A549 (cell line): Measurements from ENCODE around the gene LRFN2. TPM values are rescaled to one million over a fixed set of nuclear protein-coding genes. Genes with fewer than 3 reads are reported as not detected.

Experiments
- ATAC-seq, 2 experiments: fragments of 200-7000 bp in 1 of 2; fragments of >200 bp in 1 of 2; cut with Nextera tagmentation in 1 of 2; cut with Tn5 transposase in 1 of 2; 3 replicates each; pipeline versions ENCODE4 v1.8.0 to v1.9.1; 2018 to 2020; ENCODE audit warnings: mild to moderate bottlenecking in 1 of 2, moderate library complexity in 1 of 2
- CTCF ChIA-PET: fragments of 300-600 bp; sonication (Branson Sonifier 250); formaldehyde crosslinking; extraction: SDS; loops from one replicate; lab custom pipeline; 2021; ENCODE audit warnings: antibody characterized with exemption, inconsistent platforms; lab: Yijun Ruan, JAX
- POLR2A ChIA-PET: fragments of 350-600 bp; formaldehyde crosslinking; extraction: SDS; loops from one replicate; lab custom pipeline; 2021; ENCODE audit warnings: antibody characterized with exemption, inconsistent platforms; lab: Yijun Ruan, JAX
- DNase-seq, 2 experiments: peaks; one replicate each; pipeline versions ENCODE4 v3.0.0 to v3.0.0-alpha.2; 2011 to 2016; ENCODE audit warnings: low read depth in 1 of 2, low spot score in 1 of 2
- FAIRE-seq: peaks from 2 replicates; lab custom pipeline; 2011; peaks lifted over from hg19 to GRCh38; lab: Jason Lieb, UNC
- H3K27ac ChIP-seq, 2 experiments: fragments of >200 bp; sonication (Bioruptor Twin); formaldehyde crosslinking; 3 replicates each; pipeline ENCODE4 v1.5.1; 2016 to 2017
- H3K4me1 ChIP-seq: fragments of >200 bp; sonication (Bioruptor Twin); formaldehyde crosslinking; 3 replicates; pipeline ENCODE4 v1.6.1; 2016
- H3K4me2 ChIP-seq: fragments of >200 bp; sonication (Bioruptor Twin); formaldehyde crosslinking; 3 replicates; pipeline ENCODE4 v1.6.1; 2016
- H3K4me3 ChIP-seq: fragments of >200 bp; sonication (Bioruptor Twin); formaldehyde crosslinking; 3 replicates; pipeline ENCODE4 v1.5.1; 2016
- H3K9me3 ChIP-seq: fragments of >200 bp; sonication (Bioruptor Twin); formaldehyde crosslinking; 3 replicates; pipeline ENCODE4 v1.6.1; 2016
- CBX2 ChIP-seq: fragments of 200-600 bp; sonication (generic); IDR thresholded peaks from 2 replicates; pipeline ENCODE4 v1.6.1; 2016; ENCODE audit warnings: low read depth, mild to moderate bottlenecking, borderline replicate concordance
- CEBPB ChIP-seq, 2 experiments: fragments of >200 bp in 1 of 2; sonication (Bioruptor Twin) in 1 of 2; formaldehyde crosslinking in 1 of 2; IDR thresholded peaks; 2 replicates each; pipeline ENCODE4 v1.6.1; 2012 to 2016
- CHD2 ChIP-seq: fragments of 150-350 bp; IDR thresholded peaks from 2 replicates; pipeline ENCODE4 v1.6.1; 2014; ENCODE audit warnings: low read length; ENCODE audit not compliant: partially characterized antibody
- E2F6 ChIP-seq: IDR thresholded peaks from 2 replicates; pipeline ENCODE4 v1.6.1; 2012; ENCODE audit warnings: low read depth, borderline replicate concordance
- EHF ChIP-seq: fragments of 250-450 bp; sonication (Bioruptor Pico); IDR thresholded peaks from 2 replicates; pipeline ENCODE4 v1.5.0; 2020; ENCODE audit warnings: mild to moderate bottlenecking
- EHMT2 ChIP-seq: fragments of 200-600 bp; sonication (generic); IDR thresholded peaks from 2 replicates; pipeline ENCODE4 v1.6.1; 2016; ENCODE audit warnings: antibody characterized with exemption, low read depth, mild to moderate bottlenecking, moderate library complexity
- EP300 ChIP-seq, 2 experiments: fragments of >200 bp; sonication (Bioruptor Twin); formaldehyde crosslinking; IDR thresholded peaks; 2 replicates in 1 of 2; 3 replicates in 1 of 2; pipeline ENCODE4 v1.6.1; 2016 to 2017
- FOSB ChIP-seq: fragments of 250-450 bp; sonication (Bioruptor Pico); IDR thresholded peaks from 2 replicates; pipeline ENCODE4 v1.5.0; 2020; ENCODE audit warnings: mild to moderate bottlenecking, moderate library complexity
- FOSL2 ChIP-seq, 2 experiments: fragments of 450-650 bp in 1 of 2; fragments of >200 bp in 1 of 2; sonication (Bioruptor Twin) in 1 of 2; formaldehyde crosslinking; IDR thresholded peaks; 2 replicates each; pipeline versions ENCODE4 v1.5.0 to v1.6.1; 2016 to 2020; ENCODE audit warnings: mild to moderate bottlenecking in 1 of 2, moderate library complexity in 1 of 2
- HEYL ChIP-seq: fragments of 250-450 bp; sonication (Bioruptor Pico); IDR thresholded peaks from 2 replicates; pipeline ENCODE4 v1.8.0; 2021; ENCODE audit warnings: mild to moderate bottlenecking, moderate library complexity
- HOXA7 ChIP-seq: fragments of 250-450 bp; sonication (Bioruptor Pico); IDR thresholded peaks from 2 replicates; pipeline ENCODE4 v1.5.0; 2020; ENCODE audit warnings: mild to moderate bottlenecking, moderate library complexity
- HOXB5 ChIP-seq: fragments of 250-450 bp; sonication (Bioruptor Pico); IDR thresholded peaks from 2 replicates; pipeline ENCODE4 v1.5.0; 2020; ENCODE audit warnings: mild to moderate bottlenecking, moderate library complexity
- JUNB ChIP-seq: fragments of >200 bp; sonication (Bioruptor Twin); formaldehyde crosslinking; IDR thresholded peaks from 2 replicates; pipeline ENCODE4 v1.6.1; 2016
- KDM1A ChIP-seq: fragments of 200-600 bp; sonication (generic); IDR thresholded peaks from 2 replicates; pipeline ENCODE4 v1.6.1; 2016; ENCODE audit warnings: low read depth, mild to moderate bottlenecking
- MAFK ChIP-seq: fragments of 450-650 bp; IDR thresholded peaks from 2 replicates; pipeline ENCODE4 v1.6.1; 2014; ENCODE audit not compliant: partially characterized antibody
- MYC ChIP-seq: IDR thresholded peaks from 2 replicates; pipeline ENCODE4 v1.6.1; 2012; ENCODE audit warnings: mild to moderate bottlenecking, inconsistent platforms, low read length, improper control_type of control experiment, borderline replicate concordance
- NFE2L2 ChIP-seq: fragments of 150-350 bp; conservative IDR thresholded peaks from 2 replicates; pipeline ENCODE4 v1.6.1; 2014; ENCODE audit warnings: low read length
- PBX3 ChIP-seq: IDR thresholded peaks from 2 replicates; pipeline ENCODE4 v1.6.1; 2012
- POLR2A ChIP-seq: IDR thresholded peaks from 2 replicates; pipeline ENCODE4 v1.6.1; 2012; ENCODE audit warnings: mild to moderate bottlenecking, low read length
- POLR2AphosphoS2 ChIP-seq: conservative IDR thresholded peaks from 2 replicates; pipeline ENCODE4 v1.6.1; 2012; ENCODE audit warnings: low read length, improper control_type of control experiment, inconsistent platforms
- RCOR1 ChIP-seq: fragments of 150-350 bp; IDR thresholded peaks from 2 replicates; pipeline ENCODE4 v1.6.1; 2014; ENCODE audit warnings: antibody characterized with exemption, low read length, low read depth
- SREBF2 ChIP-seq: fragments of 450-650 bp; IDR thresholded peaks from 2 replicates; pipeline ENCODE4 v1.6.1; 2014; ENCODE audit warnings: mild to moderate bottlenecking, moderate library complexity
- TFCP2L1 ChIP-seq: fragments of 250-450 bp; sonication (Bioruptor Pico); IDR thresholded peaks from 2 replicates; pipeline ENCODE4 v1.5.0; 2021; ENCODE audit warnings: mild to moderate bottlenecking
- TP53 ChIP-seq: fragments of 250-450 bp; sonication (Bioruptor Pico); IDR thresholded peaks from 2 replicates; pipeline ENCODE4 v1.5.0; 2021; ENCODE audit warnings: mild to moderate bottlenecking, moderate library complexity
- USF2 ChIP-seq: fragments of 450-650 bp; IDR thresholded peaks from 2 replicates; pipeline ENCODE4 v1.6.1; 2014; ENCODE audit warnings: antibody characterized with exemption
- ZFP36 ChIP-seq: fragments of 450-650 bp; IDR thresholded peaks from 2 replicates; pipeline ENCODE4 v1.6.1; 2014; ENCODE audit warnings: borderline replicate concordance; ENCODE audit not compliant: partially characterized antibody
- ZNF302 ChIP-seq: fragments of 250-450 bp; sonication (Bioruptor Pico); IDR thresholded peaks from 2 replicates; pipeline ENCODE4 v1.9.0; 2021; ENCODE audit warnings: inconsistent platforms, mild to moderate bottlenecking, moderate library complexity
- ZSCAN20 ChIP-seq: fragments of 250-450 bp; sonication (Bioruptor Pico); IDR thresholded peaks from 2 replicates; pipeline ENCODE4 v1.8.0; 2022; ENCODE audit warnings: mild to moderate bottlenecking, moderate library complexity
- WGBS: methylation state at CpG from one replicate; pipeline ENCODE4 v1.1.6; 2017; ENCODE audit errors: missing lambda C conversion rate; 5-methylcytosine and 5-hydroxymethylcytosine counted together
- polyA plus RNA-seq, 4 experiments: library from polyadenylated mRNA; depleted of rRNA in 3 of 4; stranded (reverse); fragments of >200 nt; fragmentation: RNase III in 1 of 4; extraction: RNeasy Plus Mini Kit Qiagen cat#74134 plus additional on column Dnase treatment in 1 of 4; gene quantifications; 2 replicates in 3 of 4; 3 replicates in 1 of 4; pipeline ENCODE4 v1.2.3, GENCODE V29; 2011 to 2017

LRFN2 gene
- polyA plus RNA-seq, 2 of the 4 experiments (the other 2 are of a cell fraction), result not detected

- H3K4me3 ChIP-seq, result no peak overlapping the region
- ChIA-PET POLR2A (no interaction called here), CTCF (no interaction called here)
- 70% methylated on average over 1 of the region's 1 CpG for WGBS
- no peaks in the 10 kb centered on the region for H3K4me1 ChIP-seq
- H3K9me3 ChIP-seq, result no peaks in the 10 kb centered on the region
- FAIRE-seq (no peak), DNase-seq (peak in 1 of 2 experiments; percentile 9), ATAC-seq (no peak)
- H3K27ac ChIP-seq, result no peak overlapping the region
- H3K4me2 ChIP-seq, result no peak overlapping the region
- no peak for TF ChIP-seq HEYL (CRISPR knock-in tag)
- TF ChIP-seq PBX3, result no peak
- no peak for TF ChIP-seq ZFP36
- no peak for TF ChIP-seq FOSL2 (IDR thresholded peaks at IDR 0.05)
- TF ChIP-seq FOSL2 (CRISPR knock-in tag; IDR thresholded peaks at IDR 0.05), result no peak
- no peak for TF ChIP-seq POLR2AphosphoS2
- no peak for TF ChIP-seq KDM1A
- TF ChIP-seq MYC, result no peak
- no peak for TF ChIP-seq ZNF302 (CRISPR knock-in tag)
- no peak for TF ChIP-seq CHD2
- TF ChIP-seq FOSB (CRISPR knock-in tag), result no peak
- no peak for TF ChIP-seq MAFK
- no peak for TF ChIP-seq CBX2
- TF ChIP-seq E2F6, result no peak
These were observed 167.8 kb downstream of the LRFN2 start for GRCh38 chr6:40419377-40419776.

- DNase-seq (no peak), FAIRE-seq (no peak), ATAC-seq (no peak)
- H3K4me2 ChIP-seq, result no peak overlapping the region
- no peaks in the 10 kb centered on the region for H3K4me1 ChIP-seq
- TF ChIP-seq EP300 (IDR thresholded peaks at IDR 0.05) (no peak), HOXB5 (CRISPR knock-in tag) (no peak), NFE2L2 (no peak), PBX3 (no peak), EHF (no peak), E2F6 (no peak), MAFK (no peak), EHMT2 (no peak), TFCP2L1 (CRISPR knock-in tag) (no peak), TP53 (CRISPR knock-in tag) (no peak)
- H3K4me3 ChIP-seq, result no peak overlapping the region
- ChIA-PET POLR2A (no interaction called here), CTCF (interaction anchor here (1.1 kb wide), 1 partner anchor 19 kb away, joined by 3 read pairs; no protein-coding TSS in a partner anchor)
- H3K27ac ChIP-seq, result no peak overlapping the region
- no peaks in the 10 kb centered on the region for H3K9me3 ChIP-seq
- 100% methylated on average over 2 of the region's 9 CpGs for WGBS
These were observed 170.1 kb downstream of the LRFN2 start for GRCh38 chr6:40417031-40417430.

- no peak overlapping the region for H3K27ac ChIP-seq
- ChIA-PET POLR2A (no interaction called here), CTCF (no interaction called here)
- H3K9me3 ChIP-seq, result no peaks in the 10 kb centered on the region
- TF ChIP-seq NFE2L2, result no peak
- no peak for TF ChIP-seq CHD2
- TF ChIP-seq JUNB, result no peak
- no peak for TF ChIP-seq HOXB5 (CRISPR knock-in tag)
- no peak for TF ChIP-seq HOXA7 (CRISPR knock-in tag)
- no peak for TF ChIP-seq POLR2A
- TF ChIP-seq USF2, result no peak
- no peak for TF ChIP-seq RCOR1
- no peak for TF ChIP-seq CEBPB (IDR thresholded peaks at IDR 0.05)
- no peak for TF ChIP-seq SREBF2
- no peak for TF ChIP-seq ZSCAN20 (CRISPR knock-in tag)
- no peak overlapping the region for H3K4me2 ChIP-seq
- no peak overlapping the region for H3K4me3 ChIP-seq
- ATAC-seq, result no peak
- WGBS, result 61% methylated on average over 6 of the region's 6 CpGs
- no peak for DNase-seq
- FAIRE-seq, result no peak
- no peaks in the 10 kb centered on the region; the same call in 2 of the 3 replicates for H3K4me1 ChIP-seq
These were observed 172.5 kb downstream of the LRFN2 start for GRCh38 chr6:40414617-40415016.
